ENCODE results near the gene FBXW5.

Gene FBXW5

GRCh38 chr9:136947028-136947891, 2.7 kb upstream of the FBXW5 start:
- H3K79me2 ChIP-seq (ENCODE audit: insufficient read depth, low read length), result peaks cover 19% of the 10 kb centered on the region
- peaks cover 18% of the 10 kb centered on the region for H4K20me1 ChIP-seq (ENCODE audit: insufficient read depth, low read length, poor library complexity, severe bottlenecking)
- no peaks in the 10 kb centered on the region for H3K9me2 ChIP-seq (replicated peaks; ENCODE audit: low read depth, low read length)
- no peaks in the 10 kb centered on the region for H3F3A ChIP-seq (ENCODE audit: low read depth)
- peaks cover 23% of the 10 kb centered on the region for H3K4me1 ChIP-seq (ENCODE audit: insufficient read depth, low read length, poor library complexity, severe bottlenecking)
- H3K9ac ChIP-seq (ENCODE audit: low read depth, low read length, poor library complexity, severe bottlenecking), result no peak overlapping the region
- H3K27me3 ChIP-seq (ENCODE audit: insufficient read depth, low read length, poor library complexity, severe bottlenecking), result no peaks in the 10 kb centered on the region
- H3K9me3 ChIP-seq (ENCODE audit: insufficient read depth, low read depth, low read length), result no peaks in the 10 kb centered on the region
- H3K4me3 ChIP-seq (ENCODE audit: low read length, poor library complexity, severe bottlenecking), result no peak overlapping the region
- no peak overlapping the region for H2AFZ ChIP-seq (ENCODE audit: low read length)
- TF ChIP-seq EZH2phosphoT487 (IDR thresholded peaks at IDR 0.05; ENCODE audit: borderline replicate concordance) (no peak), CTCF (conservative IDR thresholded peaks at IDR 0.05; ENCODE audit: low read length) (no peak)
- no peak overlapping the region for H3K4me2 ChIP-seq (ENCODE audit: low read depth, low read length, poor library complexity, severe bottlenecking)
- H3K36me3 ChIP-seq (ENCODE audit: insufficient read depth, low read length), result peaks cover 3% of the 10 kb centered on the region; the same call in 1 of the 2 replicates

GRCh38 chr9:136946228-136947027, 1.9 kb upstream of the FBXW5 start:
- peaks cover 23% of the 10 kb centered on the region for H3K4me1 ChIP-seq (ENCODE audit: insufficient read depth, low read length, poor library complexity, severe bottlenecking)

More at GRCh38 chr9:136946228-136947027, 1.9 kb upstream of the FBXW5 start:
- Histone ChIP-seq H4K20me1 (ENCODE audit: insufficient read depth, low read length, poor library complexity, severe bottlenecking) (peaks cover 26% of the 10 kb centered on the region), H3K9ac (ENCODE audit: low read depth, low read length, poor library complexity, severe bottlenecking) (no peak overlapping the region), H3K36me3 (ENCODE audit: insufficient read depth, low read length) (peaks cover 12% of the 10 kb centered on the region; the same call in 1 of the 2 replicates), H3K27me3 (ENCODE audit: insufficient read depth, low read length, poor library complexity, severe bottlenecking) (no peaks in the 10 kb centered on the region), H3K79me2 (ENCODE audit: insufficient read depth, low read length) (peaks cover 26% of the 10 kb centered on the region), H3K4me3 (ENCODE audit: low read length, poor library complexity, severe bottlenecking) (no peak overlapping the region), H2AFZ (ENCODE audit: low read length) (no peak overlapping the region), H3F3A (ENCODE audit: low read depth) (no peaks in the 10 kb centered on the region), H3K4me2 (ENCODE audit: low read depth, low read length, poor library complexity, severe bottlenecking) (no peak overlapping the region), H3K9me2 (replicated peaks; ENCODE audit: low read depth, low read length) (no peaks in the 10 kb centered on the region), H3K9me3 (ENCODE audit: insufficient read depth, low read depth, low read length) (no peaks in the 10 kb centered on the region)
- no peak for TF ChIP-seq EZH2phosphoT487 (IDR thresholded peaks at IDR 0.05; ENCODE audit: borderline replicate concordance)
- TF ChIP-seq CTCF (conservative IDR thresholded peaks at IDR 0.05; ENCODE audit: low read length), result no peak
